GM12865 (cell line): ENCODE measurements around the gene CPNE8.

Experiments
- DNase-seq: peaks from one replicate; pipeline ENCODE4 v3.0.0; 2010; ENCODE audit warnings: low read depth
- H3K4me3 ChIP-seq: 2 replicates; pipeline ENCODE4 v1.5.1; 2011; ENCODE audit warnings: mild to moderate bottlenecking, low read depth, low read length, control low read depth
- TF ChIP-seq, protein P1 (sequence below): IDR thresholded peaks from 2 replicates; pipeline ENCODE4 v1.5.1; 2011; ENCODE audit warnings: low read length, control low read depth, low read depth, inconsistent platforms; ENCODE audit not compliant: insufficient read depth; ENCODE audit errors: missing control alignments

CPNE8 gene

DNA sequence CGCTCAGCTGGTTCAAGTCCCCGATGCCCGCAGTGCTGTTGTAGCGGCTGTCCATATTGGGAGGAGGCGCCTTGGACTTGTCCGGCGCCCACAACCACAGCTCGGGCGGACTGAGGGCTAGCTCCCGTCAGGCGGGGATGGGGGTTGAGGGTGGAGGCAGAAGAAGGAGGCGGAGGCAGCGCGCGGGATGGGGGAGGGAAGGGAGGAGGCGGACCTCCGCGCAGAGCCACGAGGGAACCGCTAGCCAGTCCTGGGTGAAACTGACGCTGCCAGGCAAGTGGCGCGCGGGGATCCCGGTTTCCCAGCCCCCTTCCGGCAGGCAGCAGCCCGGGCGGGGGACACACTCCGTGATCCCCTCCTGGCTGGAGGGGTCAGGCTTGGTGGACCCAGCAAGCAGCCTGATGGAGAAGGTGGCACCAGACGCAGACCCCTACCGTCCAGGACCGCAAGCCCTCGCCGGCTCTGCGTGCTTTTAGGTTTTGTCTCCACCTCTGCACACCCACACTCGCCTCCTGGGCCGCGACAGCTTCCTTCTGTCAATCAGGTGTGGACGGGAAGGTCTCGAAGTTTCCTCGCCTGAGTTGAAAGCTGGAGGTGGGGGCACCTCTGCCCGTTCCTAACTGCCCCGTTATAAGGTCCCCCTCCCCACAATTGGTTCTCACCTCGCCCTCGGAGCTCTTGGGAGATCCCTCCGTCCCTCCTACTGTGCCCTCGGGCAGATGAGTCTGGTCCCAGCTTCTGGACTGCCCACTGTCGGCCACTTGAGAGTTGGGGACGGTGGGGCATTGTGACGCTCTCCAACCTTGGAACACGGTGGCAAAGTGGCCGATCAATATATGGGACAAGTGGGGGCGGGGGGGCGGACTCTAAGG is at the start of gene CPNE8:
Gene CPNE8, minus strand, starts transcription at position 112 of the 872 bp plus-strand sequence. Its CDS starts 57 bp downstream, at position 55.
- TF ChIP-seq, protein P1, sequence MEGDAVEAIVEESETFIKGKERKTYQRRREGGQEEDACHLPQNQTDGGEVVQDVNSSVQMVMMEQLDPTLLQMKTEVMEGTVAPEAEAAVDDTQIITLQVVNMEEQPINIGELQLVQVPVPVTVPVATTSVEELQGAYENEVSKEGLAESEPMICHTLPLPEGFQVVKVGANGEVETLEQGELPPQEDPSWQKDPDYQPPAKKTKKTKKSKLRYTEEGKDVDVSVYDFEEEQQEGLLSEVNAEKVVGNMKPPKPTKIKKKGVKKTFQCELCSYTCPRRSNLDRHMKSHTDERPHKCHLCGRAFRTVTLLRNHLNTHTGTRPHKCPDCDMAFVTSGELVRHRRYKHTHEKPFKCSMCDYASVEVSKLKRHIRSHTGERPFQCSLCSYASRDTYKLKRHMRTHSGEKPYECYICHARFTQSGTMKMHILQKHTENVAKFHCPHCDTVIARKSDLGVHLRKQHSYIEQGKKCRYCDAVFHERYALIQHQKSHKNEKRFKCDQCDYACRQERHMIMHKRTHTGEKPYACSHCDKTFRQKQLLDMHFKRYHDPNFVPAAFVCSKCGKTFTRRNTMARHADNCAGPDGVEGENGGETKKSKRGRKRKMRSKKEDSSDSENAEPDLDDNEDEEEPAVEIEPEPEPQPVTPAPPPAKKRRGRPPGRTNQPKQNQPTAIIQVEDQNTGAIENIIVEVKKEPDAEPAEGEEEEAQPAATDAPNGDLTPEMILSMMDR: no peak
- DNase-seq: peak; percentile 87
- peak within 1 kb of the TSS; percentile 69 for H3K4me3 ChIP-seq

DNA sequence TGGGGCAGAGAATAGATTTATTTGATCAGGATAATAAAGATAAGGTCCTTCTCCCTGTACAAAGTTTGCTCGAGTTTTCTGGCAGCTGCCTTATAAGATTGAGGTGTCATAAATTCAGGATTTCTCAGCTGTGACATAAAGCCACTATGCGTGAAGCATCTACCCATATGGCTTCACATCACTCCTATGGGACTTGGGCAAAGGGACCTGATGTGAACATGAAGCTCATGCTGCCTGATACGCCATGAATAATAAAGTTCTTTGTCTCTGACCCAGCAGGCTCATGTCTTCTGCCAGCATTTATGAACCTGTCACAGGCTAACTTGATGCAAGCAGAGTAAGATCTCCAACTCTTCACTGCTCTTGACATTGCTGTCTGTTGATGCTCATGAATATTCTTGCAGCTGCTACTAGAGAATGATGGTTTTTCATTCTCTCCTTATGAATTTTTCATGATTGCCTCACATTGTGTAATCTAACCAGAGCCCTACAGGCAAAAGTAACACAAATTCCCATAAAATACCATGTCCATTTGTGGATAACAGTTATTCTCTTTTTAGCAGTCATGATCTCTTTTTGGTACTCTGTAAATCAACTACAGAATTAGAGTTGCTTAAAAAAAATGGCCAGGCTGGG is 49.0 kb upstream of the CPNE8 start:
- DNase-seq: no peak
- TF ChIP-seq, protein P1: no peak
- H3K4me3 ChIP-seq: no peak overlapping the region

DNA sequence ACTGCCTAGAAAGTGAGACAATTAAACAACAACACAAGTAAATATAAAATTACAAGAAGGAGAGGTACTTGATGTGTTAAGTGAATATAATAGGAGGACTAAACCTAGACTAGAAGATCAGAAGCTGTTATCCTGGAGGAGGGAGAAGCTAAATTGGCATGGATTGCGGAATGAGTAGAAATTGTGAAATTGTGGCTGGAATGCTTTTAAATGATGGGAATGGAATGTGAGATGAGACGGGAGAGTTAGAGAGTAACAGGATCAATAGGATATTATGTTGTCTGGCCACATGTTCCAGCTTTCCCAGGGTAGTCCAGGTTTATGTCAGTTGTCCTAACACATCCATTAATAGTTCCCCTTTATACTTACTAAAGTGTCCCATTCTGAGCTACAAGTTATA is 44.0 kb upstream of the CPNE8 start:
- H3K4me3 ChIP-seq: no peak overlapping the region
- no peak for DNase-seq
- TF ChIP-seq, protein P1: no peak

DNA sequence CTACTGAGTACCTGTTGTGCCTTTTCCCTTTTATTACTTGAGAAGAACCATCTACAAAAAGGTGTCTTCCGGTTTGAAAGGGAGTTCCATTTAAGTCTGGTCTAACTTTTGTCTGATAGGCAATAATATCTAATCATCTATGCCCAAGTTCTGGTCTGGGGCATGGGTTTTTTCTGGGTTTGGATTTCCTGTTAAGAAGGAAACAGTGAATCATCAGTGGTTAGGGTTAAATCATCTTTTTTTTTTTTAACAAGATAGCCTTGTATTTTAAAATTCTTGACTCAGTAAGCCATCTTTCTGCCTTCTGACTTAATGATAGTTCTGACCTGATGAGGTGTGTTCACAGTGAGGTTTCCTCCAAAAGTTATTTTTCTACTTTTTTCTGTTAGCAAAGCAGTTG is 29.3 kb upstream of the CPNE8 start:
- H3K4me3 ChIP-seq: no peak overlapping the region
- TF ChIP-seq, protein P1: no peak
- no peak for DNase-seq

DNA sequence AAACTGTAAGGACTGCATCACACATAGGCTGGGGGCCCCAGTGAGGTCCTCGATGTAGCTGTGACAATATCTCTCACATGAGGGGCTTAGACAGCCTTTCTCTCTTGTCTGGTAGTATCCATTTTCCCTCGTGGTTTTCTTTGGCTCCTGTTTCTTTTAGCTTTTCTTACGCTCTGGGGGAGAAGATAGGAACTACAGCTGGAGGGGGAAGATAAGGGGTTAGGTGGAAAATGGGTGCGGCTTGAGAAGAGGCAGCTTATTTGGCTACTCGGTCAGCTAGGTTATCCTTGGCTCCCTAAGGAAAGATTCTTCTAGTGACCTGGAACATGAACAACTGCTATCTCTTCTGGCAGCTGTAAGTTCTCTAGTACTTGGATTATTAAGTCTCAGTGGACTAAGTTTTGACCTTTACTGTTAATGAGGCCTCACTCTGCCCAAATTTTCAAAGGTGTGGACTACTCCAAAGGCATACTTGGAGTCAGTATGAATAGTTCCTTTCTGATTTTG is 28.7 kb upstream of the CPNE8 start:
- TF ChIP-seq, protein P1: no peak
- no peak for DNase-seq
- no peak overlapping the region for H3K4me3 ChIP-seq

DNA sequence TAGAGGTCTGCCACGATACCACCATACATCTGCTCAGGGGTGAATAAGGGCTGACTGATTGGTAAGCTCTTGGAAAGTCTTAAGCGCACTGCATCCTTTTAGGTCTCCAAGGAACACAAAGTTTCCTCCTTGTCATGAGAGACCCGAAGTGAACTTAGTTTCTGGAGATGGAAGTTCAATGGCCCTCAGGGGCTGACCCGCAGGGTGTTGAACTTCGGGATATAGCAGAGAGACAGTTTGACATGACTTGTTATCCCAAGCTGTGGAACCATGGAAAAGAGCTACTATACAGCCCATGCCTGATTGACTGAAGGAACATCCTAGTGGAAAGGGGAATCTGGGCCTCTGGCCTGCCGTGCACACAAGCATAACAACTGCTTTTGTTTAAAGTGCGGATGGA is 26.9 kb upstream of the CPNE8 start:
- TF ChIP-seq, protein P1: no peak
- no peak for DNase-seq
- H3K4me3 ChIP-seq: no peak overlapping the region

DNA sequence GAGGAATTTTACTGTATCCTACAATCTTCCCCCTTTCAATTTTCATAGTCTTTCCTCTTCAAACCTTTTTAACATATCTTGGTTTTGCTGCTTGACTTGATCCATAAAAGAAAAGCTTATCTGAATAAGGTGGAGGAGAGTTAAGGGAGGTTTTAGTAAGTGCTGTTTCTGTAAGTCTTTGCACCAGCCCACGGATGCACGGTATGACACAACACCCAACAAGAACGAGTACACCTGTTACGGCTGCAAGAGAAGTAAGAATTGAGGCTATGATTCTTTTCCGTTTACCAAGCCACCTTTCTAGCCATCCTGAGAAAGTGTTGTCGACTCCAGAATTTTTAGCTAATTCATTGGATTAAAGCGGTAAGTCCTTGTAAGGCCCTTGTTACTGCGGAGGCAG is 26.1 kb upstream of the CPNE8 start:
- no peak for DNase-seq
- H3K4me3 ChIP-seq: no peak overlapping the region
- TF ChIP-seq, protein P1: no peak
